Thyroid gland (tissue), 4 donors: ENCODE results near the gene SMG1.
"Not testable (repeated sequence)": the region's sequence is repeated elsewhere in the genome, so short reads cannot be mapped to it uniquely, and the experiment has no call there.

Source experiments
- POLR2A ChIP-seq, 2 donors: fragments of 450-650 bp; IDR thresholded peaks; one replicate each; pipeline ENCODE4 v1.6.1; 2017; ENCODE audit warnings: antibody characterized with exemption in 2 of 2, mild to moderate bottlenecking in 2 of 2, moderate library complexity in 1 of 2
- TF ChIP-seq, protein P1 (sequence below), 6 experiments: fragments of 200-600 bp in 3 of 6; fragments of 450-650 bp in 3 of 6; sonication (generic) in 3 of 6; IDR thresholded peaks; one replicate each; pipeline ENCODE4 v1.5.1; 2016 to 2019; ENCODE audit warnings: antibody characterized with exemption in 6 of 6, mild to moderate bottlenecking in 2 of 6, inconsistent platforms in 1 of 6, moderate library complexity in 1 of 6

- TF ChIP-seq, protein P1, sequence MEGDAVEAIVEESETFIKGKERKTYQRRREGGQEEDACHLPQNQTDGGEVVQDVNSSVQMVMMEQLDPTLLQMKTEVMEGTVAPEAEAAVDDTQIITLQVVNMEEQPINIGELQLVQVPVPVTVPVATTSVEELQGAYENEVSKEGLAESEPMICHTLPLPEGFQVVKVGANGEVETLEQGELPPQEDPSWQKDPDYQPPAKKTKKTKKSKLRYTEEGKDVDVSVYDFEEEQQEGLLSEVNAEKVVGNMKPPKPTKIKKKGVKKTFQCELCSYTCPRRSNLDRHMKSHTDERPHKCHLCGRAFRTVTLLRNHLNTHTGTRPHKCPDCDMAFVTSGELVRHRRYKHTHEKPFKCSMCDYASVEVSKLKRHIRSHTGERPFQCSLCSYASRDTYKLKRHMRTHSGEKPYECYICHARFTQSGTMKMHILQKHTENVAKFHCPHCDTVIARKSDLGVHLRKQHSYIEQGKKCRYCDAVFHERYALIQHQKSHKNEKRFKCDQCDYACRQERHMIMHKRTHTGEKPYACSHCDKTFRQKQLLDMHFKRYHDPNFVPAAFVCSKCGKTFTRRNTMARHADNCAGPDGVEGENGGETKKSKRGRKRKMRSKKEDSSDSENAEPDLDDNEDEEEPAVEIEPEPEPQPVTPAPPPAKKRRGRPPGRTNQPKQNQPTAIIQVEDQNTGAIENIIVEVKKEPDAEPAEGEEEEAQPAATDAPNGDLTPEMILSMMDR (IDR thresholded peaks at IDR 0.05): not testable (repeated sequence)
- not testable (repeated sequence) for TF ChIP-seq POLR2A (IDR thresholded peaks at IDR 0.05)
Observed at GRCh38 chr16:18955874-18956580, 29.8 kb upstream of the SMG1 start.
